ENCODE measurements around the gene SENP3. TPM values are rescaled to one million over a fixed set of nuclear protein-coding genes. Genes with fewer than 3 reads are reported as not detected.
A peak's percentile ranks its signal among the peaks of the same experiment; 100 is the strongest.

Gene SENP3
- total RNA-seq, 6 experiments from 2014 or later: 12.3 to 33.9 (median 15.1) TPM

DNA sequence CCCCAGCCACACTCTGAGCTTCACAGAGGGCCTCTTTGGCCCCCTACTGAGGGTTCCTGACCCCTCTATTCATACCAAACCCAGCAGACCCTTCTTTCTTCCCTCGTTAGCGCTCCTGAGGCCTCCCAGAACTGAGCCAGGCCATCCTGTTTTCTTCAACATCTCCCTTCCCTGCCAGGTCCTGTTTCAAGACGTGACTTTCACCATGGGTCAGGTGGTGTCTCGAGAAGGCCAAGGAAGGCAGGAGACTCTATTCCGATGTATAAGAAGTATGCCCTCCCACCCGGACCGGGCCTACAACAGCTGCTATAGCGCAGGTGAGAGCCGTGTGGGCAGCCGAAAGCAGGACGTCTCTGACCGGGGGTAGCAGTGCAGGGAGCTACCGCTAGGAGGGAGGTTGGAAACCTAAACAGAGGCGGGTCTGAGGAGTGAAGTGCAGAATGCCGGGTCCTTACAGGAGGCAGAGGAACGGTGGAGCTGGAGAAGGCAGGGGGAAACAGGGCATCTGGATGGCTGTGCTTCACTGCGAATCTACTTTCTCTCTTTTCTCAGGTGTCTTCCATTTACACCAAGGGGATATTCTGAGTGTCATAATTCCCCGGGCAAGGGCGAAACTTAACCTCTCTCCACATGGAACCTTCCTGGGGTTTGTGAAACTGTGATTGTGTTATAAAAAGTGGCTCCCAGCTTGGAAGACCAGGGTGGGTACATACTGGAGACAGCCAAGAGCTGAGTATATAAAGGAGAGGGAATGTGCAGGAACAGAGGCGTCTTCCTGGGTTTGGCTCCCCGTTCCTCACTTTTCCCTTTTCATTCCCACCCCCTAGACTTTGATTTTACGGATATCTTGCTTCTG, 1.3 kb upstream of the SENP3 start:
- WGBS (ENCODE audit: insufficient coverage, low coverage, low lambda C conversion rate, missing lambda C conversion rate): 20% methylated on average over 22 of the region's 22 CpGs
- Histone ChIP-seq H3K36me3 (peaks cover 0 to 12% (median under 1%) of the 10 kb centered on the region in 4 donors), H3K27ac (peak overlapping the region; percentile 8 to 79 (median 50)), H3K9me3 (no peaks in the 10 kb centered on the region), H3K4me1 (peaks cover 0 to 30% (median 15%) of the 10 kb centered on the region in 4 donors), H3K27me3 (no peaks in the 10 kb centered on the region), H3K4me3 (peak overlapping the region in 2 of 3 donors; percentile 94 to 99)
- DNase-seq (peak in 1 of 3 donors; percentile 64), ATAC-seq (peak; percentile 31 to 55 (median 36))
- intact Hi-C loops (cut with DNase I): loop anchor here (5.0 to 10.0 kb wide), 2 partner anchors 46 to 48 kb away; no protein-coding TSS in a partner anchor
- TF ChIP-seq, protein P1, sequence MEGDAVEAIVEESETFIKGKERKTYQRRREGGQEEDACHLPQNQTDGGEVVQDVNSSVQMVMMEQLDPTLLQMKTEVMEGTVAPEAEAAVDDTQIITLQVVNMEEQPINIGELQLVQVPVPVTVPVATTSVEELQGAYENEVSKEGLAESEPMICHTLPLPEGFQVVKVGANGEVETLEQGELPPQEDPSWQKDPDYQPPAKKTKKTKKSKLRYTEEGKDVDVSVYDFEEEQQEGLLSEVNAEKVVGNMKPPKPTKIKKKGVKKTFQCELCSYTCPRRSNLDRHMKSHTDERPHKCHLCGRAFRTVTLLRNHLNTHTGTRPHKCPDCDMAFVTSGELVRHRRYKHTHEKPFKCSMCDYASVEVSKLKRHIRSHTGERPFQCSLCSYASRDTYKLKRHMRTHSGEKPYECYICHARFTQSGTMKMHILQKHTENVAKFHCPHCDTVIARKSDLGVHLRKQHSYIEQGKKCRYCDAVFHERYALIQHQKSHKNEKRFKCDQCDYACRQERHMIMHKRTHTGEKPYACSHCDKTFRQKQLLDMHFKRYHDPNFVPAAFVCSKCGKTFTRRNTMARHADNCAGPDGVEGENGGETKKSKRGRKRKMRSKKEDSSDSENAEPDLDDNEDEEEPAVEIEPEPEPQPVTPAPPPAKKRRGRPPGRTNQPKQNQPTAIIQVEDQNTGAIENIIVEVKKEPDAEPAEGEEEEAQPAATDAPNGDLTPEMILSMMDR (IDR thresholded peaks at IDR 0.05): peak; percentile 43 to 66 (median 46)
- no peak for TF ChIP-seq POLR2A (IDR thresholded peaks at IDR 0.05)

DNA sequence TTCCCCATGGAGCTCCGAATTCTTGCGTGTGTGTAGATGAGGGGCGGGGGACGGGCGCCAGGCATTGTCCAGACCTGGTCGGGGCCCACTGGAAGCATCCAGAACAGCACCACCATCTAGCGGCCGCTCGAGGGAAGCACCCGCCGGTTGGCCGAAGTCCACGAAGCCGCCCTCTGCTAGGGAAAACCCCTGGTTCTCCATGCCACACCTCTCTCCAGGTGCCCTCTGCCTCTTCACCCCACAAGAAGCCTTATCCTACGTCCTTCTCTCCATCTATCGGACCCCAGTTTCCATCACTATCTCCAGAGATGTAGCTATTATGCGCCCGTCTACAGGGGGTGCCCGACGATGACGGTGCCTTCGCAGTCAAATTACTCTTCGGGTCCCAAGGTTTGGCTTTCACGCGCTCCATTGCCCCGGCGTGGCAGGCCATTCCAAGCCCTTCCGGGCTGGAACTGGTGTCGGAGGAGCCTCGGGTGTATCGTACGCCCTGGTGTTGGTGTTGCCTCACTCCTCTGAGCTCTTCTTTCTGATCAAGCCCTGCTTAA, 617 bp upstream of the SENP3 start:
- DNase-seq: peak; percentile 94 to 95 (median 95)
- intact Hi-C loops (cut with DNase I): loop anchor here (5.0 to 10.0 kb wide), 2 partner anchors 46 to 49 kb away; no protein-coding TSS in a partner anchor

DNA sequence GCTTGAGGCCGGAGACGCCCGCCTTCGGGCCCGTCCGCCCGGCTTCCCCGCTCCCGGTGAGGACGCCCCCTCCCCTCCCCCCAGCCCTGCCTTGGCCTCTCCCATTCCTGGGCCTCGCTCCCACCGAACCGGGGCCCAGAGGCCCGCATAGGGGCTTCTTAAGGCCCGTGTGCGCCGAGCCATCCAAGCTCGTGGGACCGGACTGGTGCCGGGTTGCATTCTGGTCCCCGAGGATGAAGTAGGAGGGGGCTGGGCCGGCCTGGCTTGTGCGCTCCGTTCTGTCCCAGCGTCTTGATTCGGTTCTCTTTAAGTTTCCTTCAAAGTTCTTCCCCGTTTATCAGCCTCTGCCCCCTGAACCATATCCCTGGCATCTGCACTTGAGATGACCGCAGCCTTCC, 488 bp downstream of the SENP3 start:
- no peaks in the 10 kb centered on the region for H3K27me3 ChIP-seq
- H3K9me3 ChIP-seq: no peaks in the 10 kb centered on the region
- ATAC-seq (no peak), DNase-seq (peak in 1 of 3 donors; percentile 54)
- WGBS (ENCODE audit: insufficient coverage, low coverage, low lambda C conversion rate, missing lambda C conversion rate): under 1% methylated on average over 9 of the region's 28 CpGs
- peak overlapping the region; percentile 82 to 99 (median 94) for H3K4me3 ChIP-seq
- H3K36me3 ChIP-seq: peaks cover 0 to 26% (median 5%) of the 10 kb centered on the region in 4 donors
- H3K4me1 ChIP-seq: peaks cover 0 to 30% (median 15%) of the 10 kb centered on the region in 4 donors
- TF ChIP-seq, protein P1 (IDR thresholded peaks at IDR 0.05): no peak
- TF ChIP-seq POLR2A (IDR thresholded peaks at IDR 0.05): no peak
- intact Hi-C loops (cut with DNase I): loop anchor here (5.0 to 10.0 kb wide), 2 partner anchors 47 to 50 kb away; no protein-coding TSS in a partner anchor
- peak overlapping the region; percentile 72 to 79 (median 78) for H3K27ac ChIP-seq

More for the DNA sequence above, 617 bp upstream of the SENP3 start:
- ATAC-seq: peak; percentile 77 to 87 (median 80)
- 0% methylated on average over 16 of the region's 32 CpGs for WGBS (ENCODE audit: insufficient coverage, low coverage, low lambda C conversion rate, missing lambda C conversion rate)
- H3K36me3 ChIP-seq: peaks cover 0 to 19% (median 3%) of the 10 kb centered on the region in 4 donors
- H3K4me1 ChIP-seq: peaks cover 0 to 30% (median 15%) of the 10 kb centered on the region in 4 donors
- TF ChIP-seq, protein P1 (IDR thresholded peaks at IDR 0.05): peak; percentile 78 to 88 (median 84)
- TF ChIP-seq POLR2A (IDR thresholded peaks at IDR 0.05): no peak
- H3K27me3 ChIP-seq: no peaks in the 10 kb centered on the region
- H3K4me3 ChIP-seq: peak overlapping the region; percentile 82 to 99 (median 94)
- H3K27ac ChIP-seq: peak overlapping the region; percentile 72 to 79 (median 78)
- no peaks in the 10 kb centered on the region for H3K9me3 ChIP-seq

DNA sequence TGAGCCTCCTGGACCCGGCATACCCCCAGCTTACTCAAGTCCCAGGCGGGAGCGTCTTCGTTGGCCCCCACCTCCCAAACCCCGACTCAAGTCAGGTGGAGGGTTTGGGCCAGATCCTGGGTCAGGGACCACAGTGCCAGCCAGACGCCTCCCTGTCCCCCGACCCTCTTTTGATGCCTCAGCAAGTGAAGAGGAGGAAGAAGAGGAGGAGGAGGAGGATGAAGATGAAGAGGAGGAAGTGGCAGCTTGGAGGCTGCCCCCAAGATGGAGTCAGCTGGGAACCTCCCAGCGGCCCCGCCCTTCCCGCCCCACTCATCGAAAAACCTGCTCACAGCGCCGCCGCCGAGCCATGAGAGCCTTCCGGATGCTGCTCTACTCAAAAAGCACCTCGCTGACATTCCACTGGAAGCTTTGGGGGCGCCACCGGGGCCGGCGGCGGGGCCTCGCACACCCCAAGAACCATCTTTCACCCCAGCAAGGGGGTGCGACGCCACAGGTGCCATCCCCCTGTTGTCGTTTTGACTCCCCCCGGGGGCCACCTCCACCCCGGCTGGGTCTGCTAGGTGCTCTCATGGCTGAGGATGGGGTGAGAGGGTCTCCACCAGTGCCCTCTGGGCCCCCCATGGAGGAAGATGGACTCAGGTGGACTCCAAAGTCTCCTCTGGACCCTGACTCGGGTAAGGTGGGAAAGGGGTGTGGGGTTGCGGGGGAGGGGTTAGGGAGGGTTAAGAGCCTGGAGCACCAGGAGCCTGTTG, 1.6 kb downstream of the SENP3 start:
- TF ChIP-seq POLR2A (IDR thresholded peaks at IDR 0.05): no peak
- TF ChIP-seq, protein P1 (IDR thresholded peaks at IDR 0.05): no peak
- Histone ChIP-seq H3K36me3 (peaks cover 0 to 26% (median 5%) of the 10 kb centered on the region in 4 donors), H3K9me3 (no peaks in the 10 kb centered on the region), H3K4me3 (peak overlapping the region in 1 of 3 donors; percentile 99), H3K4me1 (peaks cover 0 to 29% (median 13%) of the 10 kb centered on the region in 4 donors), H3K27ac (no peak overlapping the region), H3K27me3 (no peaks in the 10 kb centered on the region)
- intact Hi-C loops (cut with DNase I): loop anchor here (5.0 to 10.0 kb wide), 2 partner anchors 48 to 51 kb away; no protein-coding TSS in a partner anchor
- peak in 1 of 3 donors; percentile 43 for DNase-seq
- WGBS (ENCODE audit: insufficient coverage, low coverage, low lambda C conversion rate, missing lambda C conversion rate): 86% methylated on average over 16 of the region's 30 CpGs
- ATAC-seq: no peak

Data from right lobe of liver (tissue), 6 donors.